OCI-LY7 (cell line): ENCODE measurements around the gene CHADL. TPM values are rescaled to one million over a fixed set of nuclear protein-coding genes. Genes with fewer than 3 reads are reported as not detected.

Source experiments
- BruUV-seq: library from RNA; stranded (reverse); fragments of 400-500 nt; replicated peaks from 2 replicates; lab custom pipeline; 2021; lab: Mats Ljungman, UMichigan
- CTCF ChIA-PET: fragments of 300-600 bp; sonication (Branson Sonifier 250); formaldehyde crosslinking; loops from one replicate; lab custom pipeline; 2022; ENCODE audit warnings: antibody characterized with exemption; ENCODE audit not compliant: unreplicated experiment; lab: Charles Lee
- POLR2A ChIA-PET: fragments of 300-600 bp; sonication (Branson Sonifier 250); formaldehyde crosslinking; loops from one replicate; lab custom pipeline; 2022; ENCODE audit warnings: antibody characterized with exemption; lab: Charles Lee
- DNase-seq: peaks from one replicate; pipeline ENCODE4 v3.0.0-alpha.2; 2015; ENCODE audit warnings: low spot score
- H2AFZ ChIP-seq: fragments of 200-600 bp; sonication (generic), shearing (Covaris generic); 2 replicates; pipeline ENCODE4 v1.6.1; 2014; ENCODE audit warnings: mild to moderate bottlenecking, antibody characterized with exemption, low read length, moderate library complexity
- H3K27ac ChIP-seq: fragments of 200-600 bp; sonication (generic); 2 replicates; pipeline ENCODE4 v1.5.1; 2014; ENCODE audit warnings: mixed run types, low read depth, mild to moderate bottlenecking, moderate library complexity, low read length, inconsistent platforms; ENCODE audit not compliant: poor library complexity, severe bottlenecking
- H3K36me3 ChIP-seq: fragments of 200-600 bp; sonication (generic); 2 replicates; pipeline ENCODE4 v1.6.1; 2014; ENCODE audit warnings: mild to moderate bottlenecking, antibody characterized with exemption, low read length, moderate library complexity, mixed read lengths; ENCODE audit not compliant: insufficient read depth
- H3K4me1 ChIP-seq: fragments of 200-600 bp; sonication (generic); 2 replicates; pipeline ENCODE4 v1.5.1; 2014; ENCODE audit warnings: mild to moderate bottlenecking, low read length; ENCODE audit not compliant: insufficient read depth, poor library complexity, severe bottlenecking
- H3K4me2 ChIP-seq: fragments of 200-600 bp; sonication (generic); 2 replicates; pipeline ENCODE4 v1.6.1; 2014; ENCODE audit warnings: mild to moderate bottlenecking, low read length
- H3K4me3 ChIP-seq: fragments of 200-600 bp; sonication (generic); 2 replicates; pipeline ENCODE4 v1.5.1; 2014; ENCODE audit warnings: mild to moderate bottlenecking, low read depth, low read length; ENCODE audit not compliant: poor library complexity, severe bottlenecking
- H3K79me2 ChIP-seq: fragments of 200-600 bp; sonication (generic); 2 replicates; pipeline ENCODE4 v1.6.1; 2016; ENCODE audit warnings: low read depth, mild to moderate bottlenecking, low read length, moderate library complexity, mixed read lengths; ENCODE audit not compliant: insufficient read depth
- H3K9me2 ChIP-seq: fragments of 200-600 bp; sonication (generic); 2 replicates; pipeline ENCODE4 v1.6.1; 2016; ENCODE audit warnings: mild to moderate bottlenecking, low read length, mixed read lengths; ENCODE audit not compliant: insufficient read depth
- H3K9me3 ChIP-seq: fragments of 200-600 bp; sonication (generic); 2 replicates; pipeline ENCODE4 v1.6.1; 2014; ENCODE audit warnings: mild to moderate bottlenecking, mixed run types, low read length, mixed read lengths
- H4K20me1 ChIP-seq: fragments of 200-600 bp; sonication (generic); 2 replicates; pipeline ENCODE4 v1.6.1; 2014; ENCODE audit warnings: mild to moderate bottlenecking, antibody characterized with exemption, low read length, moderate library complexity, mixed read lengths; ENCODE audit not compliant: insufficient read depth
- CTCF ChIP-seq: fragments of 200-600 bp; sonication (generic); conservative IDR thresholded peaks from 2 replicates; pipeline ENCODE4 v1.5.1; 2014; ENCODE audit warnings: mild to moderate bottlenecking, antibody characterized with exemption, low read length, moderate library complexity, mixed read lengths
- EZH2phosphoT487 ChIP-seq: fragments of 200-600 bp; sonication (generic); IDR thresholded peaks from 2 replicates; pipeline ENCODE4 v1.6.1; 2018; ENCODE audit warnings: low read depth, borderline replicate concordance, mild to moderate bottlenecking, mixed run types, antibody characterized with exemption, low read length, moderate library complexity, mixed read lengths
- intact Hi-C: fragments of 100-400 bp; cut with micrococcal nuclease; formaldehyde crosslinking; loops from one replicate; pipeline ENCODE4 v1.10.0; 2022; ENCODE audit not compliant: unreplicated experiment
- total RNA-seq, 2 experiments: library from RNA; depleted of rRNA in 1 of 2; stranded (reverse); fragments of >200 nt in 1 of 2; shearing (Covaris generic) in 1 of 2; gene quantifications; 2 replicates each; pipeline ENCODE4 v1.2.3, GENCODE V29; 2014 to 2022

CHADL gene
- total RNA-seq, 2 experiments from 2014 or later, result 0.42 to 0.60 TPM

- Histone ChIP-seq H4K20me1 (no peaks in the 10 kb centered on the region), H3K79me2 (no peaks in the 10 kb centered on the region), H3K4me1 (no peaks in the 10 kb centered on the region), H3K4me3 (no peak overlapping the region), H2AFZ (no peak overlapping the region), H3K27ac (no peak overlapping the region), H3K36me3 (peaks cover 99% of the 10 kb centered on the region), H3K9me2 (no peaks in the 10 kb centered on the region), H3K9me3 (no peaks in the 10 kb centered on the region), H3K4me2 (no peak overlapping the region)
- no peak for TF ChIP-seq EZH2phosphoT487
- no peak for TF ChIP-seq CTCF
- intact Hi-C loops, result no loop called here
- no peak for DNase-seq
- CTCF ChIA-PET, result no interaction called here
- BruUV-seq, result no TSS peak
- POLR2A ChIA-PET, result no interaction called here
Observed at GRCh38 chr22:41252365-41252764, 11.6 kb upstream of the CHADL start.

GRCh38 chr22:41250127-41250526 lies 9.4 kb upstream of the CHADL start:
- Histone ChIP-seq H3K9me3 (no peaks in the 10 kb centered on the region), H3K9me2 (no peaks in the 10 kb centered on the region), H3K79me2 (no peaks in the 10 kb centered on the region), H2AFZ (no peak overlapping the region), H3K27ac (no peak overlapping the region), H3K4me3 (no peak overlapping the region), H3K4me2 (no peak overlapping the region), H4K20me1 (no peaks in the 10 kb centered on the region), H3K36me3 (peaks cover 95% of the 10 kb centered on the region), H3K4me1 (no peaks in the 10 kb centered on the region)
- intact Hi-C loops, result no loop called here
- TF ChIP-seq CTCF (no peak), EZH2phosphoT487 (no peak)
- ChIA-PET CTCF (no interaction called here), POLR2A (no interaction called here)
- no peak for DNase-seq
- BruUV-seq, result no TSS peak

- H3K4me1 ChIP-seq, result no peaks in the 10 kb centered on the region
Observed at GRCh38 chr22:41249442-41249841, 8.7 kb upstream of the CHADL start.

More at GRCh38 chr22:41249442-41249841, 8.7 kb upstream of the CHADL start:
- no peaks in the 10 kb centered on the region for H3K9me3 ChIP-seq
- POLR2A ChIA-PET, result no interaction called here
- TF ChIP-seq CTCF (no peak), EZH2phosphoT487 (no peak)
- no peak overlapping the region for H2AFZ ChIP-seq
- no peak overlapping the region for H3K4me2 ChIP-seq
- H3K79me2 ChIP-seq, result no peaks in the 10 kb centered on the region
- BruUV-seq, result no TSS peak
- intact Hi-C loops, result no loop called here
- no peak for DNase-seq
- CTCF ChIA-PET, result no interaction called here
- no peak overlapping the region for H3K27ac ChIP-seq
- no peak overlapping the region for H3K4me3 ChIP-seq
- H3K36me3 ChIP-seq, result peaks cover 88% of the 10 kb centered on the region
- no peaks in the 10 kb centered on the region for H4K20me1 ChIP-seq
- no peaks in the 10 kb centered on the region for H3K9me2 ChIP-seq
